SK-N-SH treated with all-trans-retinoic acid at 6 μM for 48 hours (cell line): ENCODE results near the gene LTBR.

Source experiments
- ATAC-seq: fragments of 200-7000 bp; cut with Tn5 transposase; 3 replicates; pipeline ENCODE4 v1.9.1; 2020; ENCODE audit warnings: mild to moderate bottlenecking, moderate library complexity
- ARNTL ChIP-seq: fragments of 450-650 bp; formaldehyde crosslinking; IDR thresholded peaks from 2 replicates; pipeline ENCODE4 v1.5.0; 2020; ENCODE audit warnings: low read depth, mild to moderate bottlenecking, moderate library complexity, borderline replicate concordance
- BACH2 ChIP-seq: fragments of 250-450 bp; sonication (Bioruptor Pico); IDR thresholded peaks from 2 replicates; pipeline ENCODE4 v1.9.0; 2021; ENCODE audit warnings: mild to moderate bottlenecking, borderline replicate concordance
- CSDC2 ChIP-seq: fragments of 250-450 bp; sonication (Bioruptor Pico); IDR thresholded peaks from 2 replicates; pipeline ENCODE4 v1.5.0; 2020; ENCODE audit warnings: mild to moderate bottlenecking, moderate library complexity
- CSRNP3 ChIP-seq: fragments of 250-450 bp; sonication (Bioruptor Pico); IDR thresholded peaks from 2 replicates; pipeline ENCODE4 v1.5.1; 2021; ENCODE audit warnings: mild to moderate bottlenecking, moderate library complexity
- ESRRG ChIP-seq: fragments of 250-450 bp; sonication (Bioruptor Pico); IDR thresholded peaks from 2 replicates; pipeline ENCODE4 v1.6.1; 2021; ENCODE audit warnings: mild to moderate bottlenecking
- GLIS3 ChIP-seq: fragments of 250-450 bp; sonication (Bioruptor Pico); IDR thresholded peaks from 2 replicates; pipeline ENCODE4 v1.5.0; 2020; ENCODE audit warnings: mild to moderate bottlenecking, moderate library complexity
- ISL1 ChIP-seq: fragments of 250-450 bp; sonication (Bioruptor Pico); IDR thresholded peaks from 2 replicates; pipeline ENCODE4 v2.1.2; 2022; ENCODE audit warnings: mild to moderate bottlenecking, moderate library complexity
- OSR1 ChIP-seq: fragments of 250-450 bp; sonication (Bioruptor Pico); IDR thresholded peaks from 2 replicates; pipeline ENCODE4 v1.8.0; 2022; ENCODE audit warnings: moderate library complexity, mild to moderate bottlenecking, inconsistent platforms
- PATZ1 ChIP-seq: fragments of 250-450 bp; sonication (Bioruptor Pico); IDR thresholded peaks from 2 replicates; pipeline ENCODE4 v1.8.0; 2020; ENCODE audit warnings: mild to moderate bottlenecking, moderate library complexity, borderline replicate concordance
- POU6F1 ChIP-seq: fragments of 250-450 bp; sonication (Bioruptor Pico); IDR thresholded peaks from 2 replicates; pipeline ENCODE4 v1.8.0; 2021; ENCODE audit warnings: low read depth, mild to moderate bottlenecking, moderate library complexity, borderline replicate concordance
- PPARA ChIP-seq: fragments of 250-450 bp; sonication (Bioruptor Pico); IDR thresholded peaks from 2 replicates; pipeline ENCODE4 v1.5.0; 2020; ENCODE audit warnings: mild to moderate bottlenecking, borderline replicate concordance
- RARB ChIP-seq: fragments of 250-450 bp; sonication (Bioruptor Pico); IDR thresholded peaks from 2 replicates; pipeline ENCODE4 v1.8.0; 2021; ENCODE audit warnings: mild to moderate bottlenecking, moderate library complexity
- SNAI2 ChIP-seq: fragments of 250-450 bp; sonication (Bioruptor Pico); IDR thresholded peaks from 2 replicates; pipeline ENCODE4 v1.5.0; 2020; ENCODE audit warnings: mild to moderate bottlenecking, moderate library complexity
- TCF4 ChIP-seq: fragments of 250-450 bp; sonication (Bioruptor Pico); IDR thresholded peaks from 2 replicates; pipeline ENCODE4 v1.8.0; 2021; ENCODE audit warnings: mild to moderate bottlenecking, moderate library complexity, borderline replicate concordance
- TOX ChIP-seq: fragments of 250-450 bp; sonication (Bioruptor Pico); IDR thresholded peaks from 2 replicates; pipeline ENCODE4 v1.8.0; 2021; ENCODE audit warnings: mild to moderate bottlenecking, moderate library complexity, borderline replicate concordance
- TSHZ2 ChIP-seq: fragments of 250-450 bp; sonication (Bioruptor Pico); IDR thresholded peaks from 2 replicates; pipeline ENCODE4 v1.5.0; 2020; ENCODE audit warnings: mild to moderate bottlenecking, moderate library complexity
- ZC3H10 ChIP-seq: fragments of 250-450 bp; sonication (Bioruptor Pico); IDR thresholded peaks from 2 replicates; pipeline ENCODE4 v1.5.1; 2021; ENCODE audit warnings: mild to moderate bottlenecking, moderate library complexity
- ZFP3 ChIP-seq: fragments of 250-450 bp; sonication (Bioruptor Pico); IDR thresholded peaks from 2 replicates; pipeline ENCODE4 v1.5.0; 2020; ENCODE audit warnings: mild to moderate bottlenecking, moderate library complexity
- ZFP30 ChIP-seq: fragments of 450-650 bp; formaldehyde crosslinking; IDR thresholded peaks from 2 replicates; pipeline ENCODE4 v1.5.0; 2022; ENCODE audit warnings: mild to moderate bottlenecking, moderate library complexity
- ZNF565 ChIP-seq: fragments of 450-650 bp; formaldehyde crosslinking; conservative IDR thresholded peaks from 2 replicates; pipeline ENCODE4 v1.5.0; 2020; ENCODE audit warnings: low read depth, mild to moderate bottlenecking, moderate library complexity
- ZNF70 ChIP-seq: fragments of 450-650 bp; formaldehyde crosslinking; IDR thresholded peaks from 2 replicates; pipeline ENCODE4 v1.5.0; 2020; ENCODE audit warnings: mild to moderate bottlenecking, moderate library complexity
- ZNF8 ChIP-seq: fragments of 450-650 bp; formaldehyde crosslinking; IDR thresholded peaks from 2 replicates; pipeline ENCODE4 v1.5.0; 2020; ENCODE audit warnings: mild to moderate bottlenecking, moderate library complexity

Gene LTBR

GRCh38 chr12:6361834-6362233 is 22.1 kb upstream of the LTBR start (continued):
- TF ChIP-seq TSHZ2 (CRISPR knock-in tag) (no peak), SNAI2 (no peak)

GRCh38 chr12:6362403-6362802 is 21.6 kb upstream of the LTBR start:
- TF ChIP-seq ZFP3 (no peak), TCF4 (no peak), OSR1 (no peak), POU6F1 (CRISPR knock-in tag) (no peak), RARB (CRISPR knock-in tag) (no peak), ZNF70 (no peak), SNAI2 (no peak), CSDC2 (CRISPR knock-in tag) (no peak)
- TF ChIP-seq, all 23 proteins: peak for 0
- ATAC-seq, result no peak

GRCh38 chr12:6363010-6363329 is 21.0 kb upstream of the LTBR start:
- ATAC-seq, result no peak
- TF ChIP-seq ZNF565 (CRISPR knock-in tag) (no peak), ZC3H10 (CRISPR knock-in tag) (no peak), ZNF8 (CRISPR knock-in tag) (no peak), ESRRG (CRISPR knock-in tag) (no peak), ZFP30 (CRISPR knock-in tag) (no peak), OSR1 (no peak), ARNTL (CRISPR knock-in tag) (no peak)

GRCh38 chr12:6363330-6364043 is 20.5 kb upstream of the LTBR start:
- no peak for TF ChIP-seq PPARA (CRISPR knock-in tag)
- no peak for TF ChIP-seq TOX (CRISPR knock-in tag)
- TF ChIP-seq CSRNP3 (CRISPR knock-in tag), result no peak
- no peak for TF ChIP-seq RARB (CRISPR knock-in tag)
- TF ChIP-seq OSR1, result no peak
- TF ChIP-seq POU6F1 (CRISPR knock-in tag), result no peak
- no peak for TF ChIP-seq BACH2
- no peak for TF ChIP-seq PATZ1 (CRISPR knock-in tag)
- no peak for TF ChIP-seq GLIS3 (CRISPR knock-in tag)
- TF ChIP-seq ISL1 (CRISPR knock-in tag), result no peak
- TF ChIP-seq ZNF70, result no peak
- TF ChIP-seq TCF4, result no peak
- TF ChIP-seq SNAI2, result no peak
- TF ChIP-seq ESRRG (CRISPR knock-in tag), result no peak
- TF ChIP-seq ZC3H10 (CRISPR knock-in tag), result no peak
- no peak for TF ChIP-seq ZNF8 (CRISPR knock-in tag)
- no peak for TF ChIP-seq TSHZ2 (CRISPR knock-in tag)
- no peak for TF ChIP-seq ZNF565 (CRISPR knock-in tag)
- TF ChIP-seq ZFP3, result no peak
- no peak for TF ChIP-seq ARNTL (CRISPR knock-in tag)
- TF ChIP-seq, all 23 proteins: peak for 0
- ATAC-seq, result peak; percentile 85
